ENCODE measurements around the gene RNF40.

DNA sequence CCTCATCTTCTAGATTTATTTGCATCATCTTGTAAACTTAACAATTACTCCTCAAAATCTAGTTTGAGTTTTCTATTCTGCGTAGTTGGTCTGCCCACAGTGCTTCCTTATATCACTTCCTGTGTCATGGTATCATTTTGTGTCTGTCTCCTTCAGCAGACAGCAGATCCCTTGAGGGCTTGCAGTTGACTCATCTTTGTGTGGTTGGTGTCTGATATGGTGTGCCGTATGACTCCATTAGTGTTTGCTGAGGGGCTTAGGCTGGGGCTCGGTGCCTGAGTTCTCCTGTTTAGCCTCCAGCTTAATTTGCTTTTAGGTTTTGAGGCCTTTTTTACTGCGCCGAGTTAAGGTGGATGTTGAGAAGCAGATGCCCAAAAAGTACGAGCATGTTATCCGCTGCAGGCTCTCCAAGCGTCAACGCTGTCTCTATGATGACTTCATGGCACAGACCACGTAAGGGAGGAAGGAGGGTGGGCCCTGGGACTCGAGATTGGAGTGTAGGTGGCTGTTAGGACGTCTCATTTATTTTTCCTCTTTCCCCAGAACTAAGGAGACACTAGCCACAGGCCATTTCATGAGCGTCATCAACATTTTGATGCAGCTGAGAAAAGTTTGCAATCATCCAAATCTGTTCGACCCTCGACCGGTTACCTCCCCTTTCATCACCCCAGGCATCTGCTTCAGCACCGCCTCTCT is 46.2 kb upstream of the RNF40 start:
- TF ChIP-seq EZH2 (IDR thresholded peaks at IDR 0.05; ENCODE audit: insufficient read depth, low read length) = no peak
- TF ChIP-seq, protein P1, sequence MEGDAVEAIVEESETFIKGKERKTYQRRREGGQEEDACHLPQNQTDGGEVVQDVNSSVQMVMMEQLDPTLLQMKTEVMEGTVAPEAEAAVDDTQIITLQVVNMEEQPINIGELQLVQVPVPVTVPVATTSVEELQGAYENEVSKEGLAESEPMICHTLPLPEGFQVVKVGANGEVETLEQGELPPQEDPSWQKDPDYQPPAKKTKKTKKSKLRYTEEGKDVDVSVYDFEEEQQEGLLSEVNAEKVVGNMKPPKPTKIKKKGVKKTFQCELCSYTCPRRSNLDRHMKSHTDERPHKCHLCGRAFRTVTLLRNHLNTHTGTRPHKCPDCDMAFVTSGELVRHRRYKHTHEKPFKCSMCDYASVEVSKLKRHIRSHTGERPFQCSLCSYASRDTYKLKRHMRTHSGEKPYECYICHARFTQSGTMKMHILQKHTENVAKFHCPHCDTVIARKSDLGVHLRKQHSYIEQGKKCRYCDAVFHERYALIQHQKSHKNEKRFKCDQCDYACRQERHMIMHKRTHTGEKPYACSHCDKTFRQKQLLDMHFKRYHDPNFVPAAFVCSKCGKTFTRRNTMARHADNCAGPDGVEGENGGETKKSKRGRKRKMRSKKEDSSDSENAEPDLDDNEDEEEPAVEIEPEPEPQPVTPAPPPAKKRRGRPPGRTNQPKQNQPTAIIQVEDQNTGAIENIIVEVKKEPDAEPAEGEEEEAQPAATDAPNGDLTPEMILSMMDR (IDR thresholded peaks at IDR 0.05; ENCODE audit: insufficient read depth, low read depth, low read length) = no peak
